Endodermal cell (in vitro differentiated cells): Measurements from ENCODE around the gene FBXL13. TPM values are rescaled to one million over a fixed set of nuclear protein-coding genes. Genes with fewer than 3 reads are reported as not detected.
A peak's percentile ranks its signal among the peaks of the same experiment; 100 is the strongest.

Experiments used
- DNase-seq: peaks from one replicate; pipeline ENCODE4 v3.0.0-alpha.2; 2017
- H3K27ac ChIP-seq: 2 replicates; pipeline ENCODE4 v1.5.1; 2013; ENCODE audit warnings: mild to moderate bottlenecking, low read depth, low read length, moderate library complexity
- H3K27me3 ChIP-seq: 2 replicates; pipeline ENCODE4 v1.6.1; 2013; ENCODE audit warnings: mild to moderate bottlenecking, low read length, moderate library complexity; ENCODE audit not compliant: insufficient read depth, control insufficient read depth, poor library complexity, severe bottlenecking
- H3K36me3 ChIP-seq: 2 replicates; pipeline ENCODE4 v1.7.0; 2013; ENCODE audit warnings: mild to moderate bottlenecking, low read length, moderate library complexity; ENCODE audit not compliant: control insufficient read depth, insufficient read depth
- H3K4me1 ChIP-seq: one replicate; pipeline ENCODE4 v1.7.0; 2013; ENCODE audit warnings: low read length; ENCODE audit not compliant: control insufficient read depth, insufficient read depth
- H3K4me3 ChIP-seq: 2 replicates; pipeline ENCODE4 v1.5.1; 2013; ENCODE audit warnings: mild to moderate bottlenecking, low read length, moderate library complexity
- H3K9ac ChIP-seq: 2 replicates; pipeline ENCODE4 v1.6.1; 2013; ENCODE audit warnings: mild to moderate bottlenecking, low read length, moderate library complexity; ENCODE audit not compliant: poor library complexity, severe bottlenecking; ENCODE audit errors: extremely low read depth
- H3K9me3 ChIP-seq: 2 replicates; pipeline ENCODE4 v1.6.1; 2013; ENCODE audit warnings: mild to moderate bottlenecking, low read length, moderate library complexity; ENCODE audit not compliant: control insufficient read depth
- H3K27ac Mint-ChIP-seq: 2 replicates; pipeline ENCODE4 v1.8.0; 2020; ENCODE audit warnings: mixed read lengths
- H3K27me3 Mint-ChIP-seq: 2 replicates; pipeline ENCODE4 v1.8.0; 2021; ENCODE audit warnings: mild to moderate bottlenecking, mixed read lengths; ENCODE audit not compliant: insufficient read depth
- H3K36me3 Mint-ChIP-seq: 2 replicates; pipeline ENCODE4 v1.8.0; 2020; ENCODE audit warnings: low read depth, mixed read lengths
- H3K4me1 Mint-ChIP-seq: 2 replicates; pipeline ENCODE4 v1.8.0; 2020; ENCODE audit warnings: mixed read lengths
- H3K4me3 Mint-ChIP-seq: 2 replicates; pipeline ENCODE4 v1.8.0; 2020; ENCODE audit warnings: mild to moderate bottlenecking, moderate library complexity, mixed read lengths
- H3K9me3 Mint-ChIP-seq: 2 replicates; pipeline ENCODE4 v1.8.0; 2020; ENCODE audit warnings: mild to moderate bottlenecking, mixed read lengths
- CTCF ChIP-seq: fragments of 200-600 bp; sonication (generic); conservative IDR thresholded peaks from 2 replicates; pipeline ENCODE4 v1.5.0; 2021; ENCODE audit warnings: antibody characterized with exemption, mild to moderate bottlenecking
- WGBS, 2 experiments: methylation state at CpG; one replicate each; pipeline versions ENCODE4 v1.1.5 to v1.1.7; 2013; ENCODE audit warnings: missing lambda C conversion rate in 2 of 2, mixed read lengths in 1 of 2; ENCODE audit not compliant: insufficient coverage in 1 of 2, insufficient read length in 1 of 2; 5-methylcytosine and 5-hydroxymethylcytosine counted together
- total RNA-seq, 2 donors: library from RNA; stranded (reverse); fragmentation: NEBNext Ultra II Directional in 1 of 2; extraction: Animal tissue kit (Norgen Biotek cat#: 25700) in 1 of 2; gene quantifications; 2 replicates in 1 of 2; 3 replicates in 1 of 2; pipeline ENCODE4 v1.2.1, GENCODE V29; 2021

FBXL13 gene
- total RNA-seq, 2 donors from 2014 or later, result 2.1 to 2.7 TPM

GRCh38 chr7:103106005-103106702 lies 31.6 kb upstream of the FBXL13 start:
- H3K4me3 ChIP-seq, result no peak overlapping the region
- Mint-ChIP-seq H3K36me3 (peaks cover 40% of the 10 kb centered on the region), H3K4me1 (peaks cover 18% of the 10 kb centered on the region), H3K27me3 (no peaks in the 10 kb centered on the region), H3K4me3 (peak overlapping the region; percentile 11), H3K27ac (peak overlapping the region; percentile 67), H3K9me3 (no peaks in the 10 kb centered on the region)
- H3K9ac ChIP-seq, result no peak overlapping the region
- peaks cover 6% of the 10 kb centered on the region for H3K4me1 ChIP-seq
- H3K27ac ChIP-seq, result peak overlapping the region; percentile 61
- no peak for TF ChIP-seq CTCF
- 61 to 67% methylated on average over 8 to 12 of the region's 12 CpGs for WGBS, 2 experiments
- peaks cover 17% of the 10 kb centered on the region for H3K36me3 ChIP-seq
- peak; percentile 86 for DNase-seq
- no peaks in the 10 kb centered on the region for H3K27me3 ChIP-seq
- no peaks in the 10 kb centered on the region for H3K9me3 ChIP-seq

- Histone ChIP-seq H3K4me1 (peaks cover 6% of the 10 kb centered on the region), H3K36me3 (peaks cover 44% of the 10 kb centered on the region), H3K4me3 (no peak overlapping the region), H3K9me3 (no peaks in the 10 kb centered on the region), H3K27ac (no peak overlapping the region), H3K9ac (no peak overlapping the region), H3K27me3 (no peaks in the 10 kb centered on the region)
- 0 to 50% methylated on average over 1 to 2 of the region's 2 CpGs for WGBS, 2 experiments
- TF ChIP-seq CTCF, result no peak
- H3K9me3 Mint-ChIP-seq, result no peaks in the 10 kb centered on the region
- no peaks in the 10 kb centered on the region for H3K27me3 Mint-ChIP-seq
- H3K27ac Mint-ChIP-seq, result no peak overlapping the region
- no peak for DNase-seq
- H3K4me3 Mint-ChIP-seq, result no peak overlapping the region
- peaks cover 8% of the 10 kb centered on the region for H3K4me1 Mint-ChIP-seq
- H3K36me3 Mint-ChIP-seq, result peaks cover 27% of the 10 kb centered on the region
Measured at GRCh38 chr7:103101543-103101942, 26.9 kb upstream of the FBXL13 start.

GRCh38 chr7:103100348-103100747 lies 25.8 kb upstream of the FBXL13 start:
- Histone ChIP-seq H3K9me3 (peaks cover under 1% of the 10 kb centered on the region), H3K9ac (no peak overlapping the region), H3K4me1 (no peaks in the 10 kb centered on the region), H3K36me3 (peaks cover 52% of the 10 kb centered on the region), H3K27me3 (no peaks in the 10 kb centered on the region), H3K4me3 (no peak overlapping the region), H3K27ac (no peak overlapping the region)
- peaks cover 34% of the 10 kb centered on the region for H3K36me3 Mint-ChIP-seq
- no peak for DNase-seq
- TF ChIP-seq CTCF, result no peak
- no peaks in the 10 kb centered on the region for H3K4me1 Mint-ChIP-seq
- H3K9me3 Mint-ChIP-seq, result no peaks in the 10 kb centered on the region
- H3K4me3 Mint-ChIP-seq, result no peak overlapping the region
- H3K27me3 Mint-ChIP-seq, result no peaks in the 10 kb centered on the region
- H3K27ac Mint-ChIP-seq, result no peak overlapping the region
- WGBS, 2 experiments, result 67% methylated on average over 3 of the region's 3 CpGs; no CpG with 5 or more reads in 1 of the 2 experiments
